ENCODE measurements around the gene ARL14EPL. TPM values are rescaled to one million over a fixed set of nuclear protein-coding genes. Genes with fewer than 3 reads are reported as not detected.

The ARL14EPL gene
- total RNA-seq = not detected
- long read RNA-seq = 0 reads

DNA sequence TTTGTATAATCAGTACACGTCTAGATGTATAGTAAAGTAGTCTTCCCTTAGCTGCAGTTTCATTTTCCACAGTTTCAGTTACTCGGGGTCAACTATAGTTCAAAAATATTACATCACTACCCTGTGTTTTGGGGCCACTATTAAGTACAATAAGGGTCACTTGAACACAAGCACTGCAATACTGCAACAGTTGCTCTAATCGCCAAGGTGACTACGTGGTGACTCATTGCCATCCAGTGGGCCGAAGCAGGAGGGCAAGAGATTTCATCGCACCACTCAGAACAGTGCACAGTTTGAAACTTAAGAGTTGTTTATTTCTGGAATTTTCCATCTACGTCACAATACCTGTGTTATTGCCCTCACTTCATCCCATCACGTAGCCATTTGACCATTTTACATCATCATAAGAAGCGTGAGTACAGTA lies at the start of gene ARL14EPL:
Gene ARL14EPL (plus strand): TSS at position 379 of the 424 bp plus-strand sequence. CDS start 18,994 bp downstream, outside the sequence.
- no peak for DNase-seq (ENCODE audit: low spot score)

DNA sequence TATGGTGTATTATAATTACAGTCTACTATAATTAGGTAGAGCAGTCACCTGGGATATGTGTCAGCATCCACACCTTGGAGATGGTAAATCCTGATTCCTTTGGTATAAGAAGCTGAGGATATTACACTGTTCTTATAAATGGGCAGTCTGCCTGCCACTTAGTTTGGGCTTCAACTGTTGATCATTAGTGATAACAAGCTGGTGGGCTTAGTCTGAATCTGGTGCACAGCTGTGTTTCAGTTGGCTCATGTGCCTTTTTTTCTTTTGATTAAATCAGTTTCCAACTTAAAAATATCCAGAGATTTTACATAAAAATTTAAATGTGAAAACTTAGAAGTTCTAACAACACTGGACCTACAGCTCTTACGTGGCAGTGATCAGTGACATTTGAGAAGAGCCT lies 48.8 kb upstream of the ARL14EPL start:
- DNase-seq (ENCODE audit: low spot score) = no peak

DNA sequence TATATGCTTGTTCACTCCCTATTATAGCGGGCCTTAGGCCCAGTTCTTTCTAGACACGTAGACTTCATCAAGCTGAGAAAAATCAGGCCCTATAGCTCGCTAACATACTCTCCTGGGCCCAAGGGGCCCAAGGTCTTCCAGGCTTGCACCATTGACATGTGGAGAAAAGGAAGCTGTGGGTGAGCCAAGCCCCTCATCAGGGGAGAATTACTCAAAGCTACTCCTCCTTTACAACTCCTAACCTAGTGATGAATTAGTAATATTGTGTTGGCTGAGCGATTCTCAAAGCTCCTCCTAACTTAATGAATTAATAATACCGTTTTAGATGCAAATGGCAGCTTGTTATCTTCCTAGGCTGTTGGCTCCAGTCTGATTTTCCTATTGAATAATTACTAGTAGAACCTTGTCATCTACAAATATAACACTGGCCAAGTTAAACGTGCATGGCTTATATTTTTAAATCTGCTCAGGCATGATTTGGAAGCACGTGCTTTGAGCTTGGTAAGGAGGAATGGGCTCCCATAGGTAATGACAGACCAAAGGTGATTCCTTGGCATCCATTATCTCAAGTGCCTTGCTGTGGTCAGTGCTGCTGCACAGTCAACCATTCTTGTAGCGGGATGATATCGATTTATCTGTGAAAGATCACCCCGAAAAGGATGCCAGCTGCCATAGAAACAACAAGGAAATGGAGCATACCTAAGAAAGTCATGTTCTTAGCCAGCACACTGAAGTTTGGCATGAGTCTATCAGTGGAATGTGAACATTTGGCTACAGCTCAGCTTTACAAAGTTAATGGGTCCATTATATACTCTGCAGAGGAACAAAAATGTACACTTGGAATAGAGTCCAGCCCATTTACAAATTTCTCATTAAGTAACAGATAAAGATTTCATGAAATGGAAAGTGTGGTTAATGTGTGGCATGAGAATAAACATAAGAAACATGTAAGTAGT lies 46.2 kb upstream of the ARL14EPL start:
- no peak for DNase-seq (ENCODE audit: low spot score)

DNA sequence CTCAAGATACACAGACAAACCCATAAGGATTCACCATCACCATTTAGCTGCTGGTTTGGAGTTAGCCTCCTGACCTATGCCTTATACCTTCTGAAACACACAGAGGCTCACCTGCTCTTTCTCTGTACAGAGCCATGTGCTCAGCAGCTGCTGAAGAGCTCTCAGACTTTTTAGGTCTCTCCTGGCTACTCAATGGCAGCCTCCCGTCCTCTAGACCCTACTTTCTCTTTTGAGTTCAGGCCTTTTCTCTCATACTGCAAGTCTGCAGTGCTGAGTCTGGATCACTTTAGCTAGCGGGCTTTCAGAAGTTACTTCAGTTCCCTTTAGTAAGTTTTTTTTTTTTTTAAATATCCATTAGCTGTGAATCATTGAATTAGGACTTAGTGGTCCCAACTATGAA lies 44.3 kb upstream of the ARL14EPL start:
- no peak for DNase-seq (ENCODE audit: low spot score)

DNA sequence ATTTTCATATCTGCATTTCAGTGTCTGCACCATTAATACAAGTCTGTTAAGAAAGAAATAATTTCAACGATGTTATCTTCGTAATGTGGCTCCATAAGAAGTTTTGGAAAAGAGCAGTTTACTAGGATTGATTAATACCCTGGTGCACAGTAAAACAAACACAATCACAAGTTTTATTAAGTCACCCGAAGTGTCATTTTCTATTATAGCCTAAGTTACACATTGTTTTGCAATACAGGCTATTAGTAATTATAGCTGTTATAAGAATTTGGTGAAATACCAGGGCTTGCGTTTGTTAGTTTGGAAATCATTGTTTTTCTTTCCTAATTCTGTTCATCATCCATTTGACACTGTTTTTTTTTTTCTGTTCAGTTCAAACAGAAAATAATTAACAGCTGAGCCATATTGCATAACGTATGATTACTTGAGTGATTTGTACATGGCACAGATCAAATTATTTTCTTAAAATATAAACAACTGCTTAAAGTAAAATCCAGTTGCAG lies 39.4 kb upstream of the ARL14EPL start:
- no peak for DNase-seq (ENCODE audit: low spot score)

DNA sequence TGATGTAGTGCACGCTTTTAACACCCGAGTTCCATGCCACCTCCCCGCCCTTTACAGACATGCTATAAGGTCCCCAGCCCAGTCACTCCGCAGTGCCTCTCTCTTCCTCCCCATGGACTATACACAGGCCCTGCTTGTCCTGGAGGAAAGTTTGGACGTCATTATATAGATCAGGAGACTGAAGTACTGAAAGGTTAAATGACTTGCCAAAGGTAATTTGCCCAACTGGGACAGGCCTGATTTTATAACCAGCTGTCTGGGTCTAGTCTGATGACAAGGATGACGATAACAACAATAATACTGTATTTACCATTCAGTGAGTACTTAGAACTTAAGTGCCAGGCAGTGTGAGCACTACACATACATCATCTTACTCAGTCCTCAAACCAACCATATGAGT lies 36.9 kb upstream of the ARL14EPL start:
- no peak for DNase-seq (ENCODE audit: low spot score)

DNA sequence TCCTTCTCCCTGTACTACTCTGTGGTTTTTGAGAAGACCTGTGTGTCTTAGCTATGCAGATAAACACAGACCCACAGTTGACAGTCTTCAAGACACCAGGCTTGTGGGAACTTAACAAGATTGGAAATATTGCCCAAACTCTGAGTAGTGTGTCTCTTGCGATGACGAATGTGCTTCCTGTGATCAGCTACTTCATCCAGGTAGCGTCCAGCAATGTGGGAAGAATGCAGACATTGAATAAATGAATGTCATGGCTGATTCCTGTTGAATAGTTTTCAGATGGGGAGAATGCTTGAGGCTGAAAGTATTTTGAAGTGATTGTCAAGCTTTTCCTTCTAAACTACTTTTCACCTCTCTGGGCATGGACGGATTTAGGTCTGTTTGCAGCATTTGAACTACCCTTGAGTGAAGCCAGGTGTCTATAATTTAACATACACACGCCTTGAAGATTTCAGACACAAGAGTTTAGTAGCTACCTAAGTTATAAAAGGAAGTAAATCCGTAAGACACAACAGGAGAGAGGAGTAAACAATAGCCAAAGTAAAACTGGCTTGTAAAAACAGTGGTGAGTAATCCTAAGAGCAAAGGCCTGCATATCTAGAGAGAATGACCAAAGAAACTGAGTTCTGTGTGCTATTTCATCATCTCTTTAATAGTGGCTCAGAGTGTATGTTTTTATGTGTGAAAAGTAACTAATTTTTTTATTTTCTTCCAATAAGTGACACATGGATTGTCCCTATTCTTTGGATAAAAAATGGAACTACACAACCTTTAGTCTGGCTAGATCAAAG lies 30.0 kb upstream of the ARL14EPL start:
- no peak for DNase-seq (ENCODE audit: low spot score)

DNA sequence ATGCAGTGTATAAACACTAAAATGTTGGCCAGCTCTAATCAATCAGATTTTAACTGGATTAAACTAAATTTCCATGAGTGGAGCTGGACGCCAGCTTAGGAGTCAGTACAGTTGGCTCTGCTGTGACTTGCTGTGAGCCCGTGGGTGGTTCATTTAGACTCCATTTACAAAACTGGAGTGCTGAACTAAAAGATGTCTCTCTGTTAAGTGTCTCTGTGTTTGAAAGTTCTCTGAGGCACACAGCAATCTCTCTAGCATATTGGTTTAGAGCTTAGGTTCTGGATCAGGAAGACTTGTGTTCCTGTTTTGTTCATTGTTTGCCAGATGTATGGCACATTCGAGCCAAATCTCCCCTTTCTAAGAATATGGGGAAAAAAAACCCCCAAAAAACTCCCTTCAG lies 28.0 kb upstream of the ARL14EPL start:
- DNase-seq (ENCODE audit: low spot score) = no peak

DNA sequence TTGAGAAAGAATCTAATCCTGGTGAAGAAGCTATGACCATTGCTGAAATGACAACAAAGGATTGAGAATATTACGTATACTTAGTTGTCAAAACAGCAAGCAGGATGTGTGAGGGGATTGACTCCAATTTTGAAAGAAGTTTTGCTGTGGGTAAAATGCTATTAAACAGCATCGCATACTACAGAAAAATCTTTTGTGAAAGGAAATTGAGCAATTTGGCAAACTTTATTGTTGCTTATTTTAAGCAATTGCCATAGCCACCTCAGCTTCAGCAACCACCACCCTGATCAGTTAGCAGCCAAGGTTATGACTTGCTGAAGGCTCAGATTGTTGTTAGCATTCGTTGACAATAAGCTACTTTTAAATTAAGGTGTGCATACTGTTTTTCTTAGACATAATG lies 22.5 kb upstream of the ARL14EPL start:
- DNase-seq (ENCODE audit: low spot score) = no peak

DNA sequence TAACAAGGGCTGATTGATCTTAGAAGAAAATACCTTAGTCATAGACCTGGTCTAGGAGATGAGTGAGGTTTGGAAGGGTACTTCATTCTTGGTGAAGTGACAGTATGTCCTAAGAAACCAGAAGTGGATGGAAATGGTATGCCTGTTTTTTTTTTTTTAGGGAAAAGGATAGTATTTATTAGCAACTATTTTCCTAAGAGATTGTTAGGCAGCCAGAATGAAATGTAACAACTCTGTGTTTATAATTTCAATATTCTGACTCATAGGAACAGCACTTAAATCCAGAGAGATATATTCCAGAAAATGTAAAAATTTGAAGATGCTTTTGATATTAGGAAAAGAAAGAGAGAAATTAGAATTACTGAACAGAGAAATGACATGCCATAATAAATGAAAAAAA lies 21.2 kb upstream of the ARL14EPL start:
- DNase-seq (ENCODE audit: low spot score) = no peak

DNA sequence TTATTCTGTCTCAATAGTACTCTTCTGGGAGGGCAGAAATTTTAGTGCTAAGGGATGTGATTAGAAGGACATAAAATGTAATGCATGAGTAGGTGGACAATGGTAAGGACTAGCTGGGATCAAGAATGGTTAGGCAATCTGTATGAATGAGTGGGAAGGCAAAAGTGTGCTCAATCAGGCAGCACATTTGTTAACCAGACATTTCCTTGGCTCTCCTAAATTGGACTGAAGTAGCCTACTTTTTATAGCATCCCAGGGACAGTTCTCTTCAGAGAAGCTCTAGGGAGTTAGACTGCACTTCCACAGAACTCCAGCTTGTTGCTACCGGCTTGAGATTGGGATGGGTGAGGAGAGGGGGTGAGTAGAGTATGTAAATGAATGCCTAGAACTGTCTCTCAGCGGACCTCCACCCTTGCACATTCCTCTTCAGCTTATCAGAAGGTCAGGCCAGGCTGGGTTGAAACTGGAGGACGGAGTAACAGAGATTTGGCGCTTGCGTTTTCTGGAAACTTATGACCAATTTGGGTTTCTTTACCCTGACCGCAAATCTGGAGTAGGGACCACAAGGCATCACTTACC lies 19.0 kb upstream of the ARL14EPL start:
- DNase-seq (ENCODE audit: low spot score) = no peak

DNA sequence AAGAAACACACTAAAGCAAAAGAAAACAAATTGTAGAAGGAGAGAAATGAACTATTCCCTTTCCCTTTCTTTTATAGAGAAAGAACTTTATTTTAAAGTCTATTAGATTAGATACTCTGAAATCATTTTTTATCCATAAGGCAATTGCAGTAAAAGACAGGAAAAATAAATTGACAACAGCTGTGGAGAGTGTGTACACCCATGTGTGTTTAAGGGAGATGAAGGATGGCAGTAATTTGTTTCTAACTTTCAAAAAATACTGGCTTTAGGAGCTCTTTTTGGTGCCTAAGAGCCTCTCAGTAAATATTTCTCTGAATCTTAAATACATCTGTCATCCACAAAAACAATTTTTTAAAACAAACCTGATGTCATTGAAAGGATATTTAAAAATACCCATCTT lies 18.3 kb upstream of the ARL14EPL start:
- DNase-seq (ENCODE audit: low spot score) = no peak

DNA sequence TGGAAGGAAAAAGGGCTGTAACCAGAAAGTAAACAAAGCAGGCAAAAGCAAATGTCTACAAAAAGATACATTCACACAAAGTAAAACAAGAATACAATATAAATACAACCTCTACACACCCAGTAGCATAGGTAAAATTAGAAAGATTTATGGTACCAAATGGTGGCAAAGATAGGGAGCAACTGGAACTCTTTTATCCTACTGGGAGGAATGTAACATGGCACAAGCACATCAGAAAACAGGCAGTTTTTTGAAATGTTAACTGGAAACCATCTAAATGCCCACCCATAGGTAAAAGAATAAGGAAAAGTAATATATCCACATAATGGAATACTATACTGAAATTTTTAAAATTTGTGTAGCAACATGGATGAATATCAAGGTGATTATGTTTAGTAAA lies 8.7 kb upstream of the ARL14EPL start:
- DNase-seq (ENCODE audit: low spot score) = no peak

DNA sequence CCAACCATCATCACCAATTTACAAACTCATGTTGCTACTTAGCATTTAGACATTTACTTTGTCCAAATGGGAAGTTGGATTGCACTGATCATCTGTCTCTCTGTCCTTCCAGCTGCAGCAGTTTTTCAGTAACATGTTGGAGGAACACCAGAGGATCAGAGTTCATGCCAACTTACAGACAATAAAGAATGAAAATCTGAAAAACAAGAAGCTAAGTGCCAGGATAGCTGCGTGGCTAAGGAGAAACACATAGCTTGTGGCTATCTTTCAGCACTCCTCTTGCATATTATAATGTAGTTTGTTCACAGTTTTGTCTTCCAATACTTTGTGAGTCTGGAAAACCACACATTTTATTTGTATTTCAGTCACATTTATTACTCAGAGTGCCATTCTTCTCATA lies 6.4 kb upstream of the ARL14EPL start:
- DNase-seq (ENCODE audit: low spot score) = no peak

DNA sequence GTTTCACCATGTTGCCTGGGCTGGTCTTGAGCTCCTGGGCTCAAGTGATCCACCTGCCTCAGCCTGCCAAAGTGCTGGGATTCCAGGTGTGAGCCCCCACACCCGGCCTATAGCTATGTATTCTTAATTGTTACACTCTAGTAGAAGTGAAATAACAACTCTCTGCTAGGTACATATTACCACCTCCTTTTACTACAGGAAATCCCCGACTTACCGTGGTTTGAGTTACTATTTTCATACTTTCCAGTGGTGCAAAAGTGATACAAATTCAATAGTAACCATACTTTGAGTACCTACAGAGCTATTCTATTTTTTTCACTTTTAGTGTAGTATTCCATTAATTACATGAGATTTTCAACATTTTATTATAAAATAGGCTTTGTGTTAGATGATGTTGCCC lies 719 bp downstream of the ARL14EPL start:
- DNase-seq (ENCODE audit: low spot score) = no peak

DNA sequence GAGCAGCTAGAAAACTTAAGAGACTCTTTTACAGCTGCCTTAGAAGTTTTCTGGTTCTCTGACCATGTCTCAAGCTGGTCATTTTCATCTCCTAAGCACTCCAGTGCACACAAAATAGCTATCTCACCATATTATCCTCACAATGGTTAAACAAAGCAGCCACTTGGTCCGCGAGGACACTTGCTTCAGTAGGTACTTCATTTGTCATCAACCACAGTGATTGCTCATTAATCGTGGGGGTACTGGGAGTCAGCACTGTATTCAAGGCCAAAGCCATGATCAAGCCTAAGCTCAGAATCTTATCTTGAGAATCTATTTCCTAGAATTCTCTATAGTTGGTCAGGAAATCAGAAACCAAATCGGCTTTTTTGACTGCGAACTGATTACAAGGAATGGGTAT lies 2.9 kb downstream of the ARL14EPL start:
- DNase-seq (ENCODE audit: low spot score) = no peak

DNA sequence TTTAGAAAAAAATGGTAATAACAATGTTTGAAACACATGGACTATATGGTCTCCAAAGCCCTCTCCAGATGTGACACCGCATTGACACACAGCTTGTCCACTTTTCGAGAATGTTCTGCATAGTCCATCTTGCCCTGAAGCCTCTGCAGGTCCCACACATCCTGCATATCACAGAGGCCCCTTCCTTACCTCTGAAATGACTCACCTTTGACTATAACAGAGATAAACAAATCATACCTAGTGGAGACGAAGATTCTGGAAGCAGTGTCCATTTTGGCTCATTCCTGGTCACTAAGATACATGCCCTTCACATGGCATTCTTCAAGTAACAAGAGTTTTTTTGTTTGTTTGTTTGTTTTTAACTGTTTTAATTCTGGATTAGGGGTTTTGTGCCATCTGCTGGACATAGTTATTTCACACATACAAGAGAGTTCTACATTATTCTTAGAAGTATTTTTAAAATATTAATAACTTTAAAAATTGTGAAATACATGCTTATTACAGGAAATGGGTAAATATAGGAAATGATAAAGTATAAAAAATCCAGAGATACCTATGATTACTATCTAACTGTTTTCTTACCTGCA lies 5.1 kb downstream of the ARL14EPL start:
- DNase-seq (ENCODE audit: low spot score) = no peak

DNA sequence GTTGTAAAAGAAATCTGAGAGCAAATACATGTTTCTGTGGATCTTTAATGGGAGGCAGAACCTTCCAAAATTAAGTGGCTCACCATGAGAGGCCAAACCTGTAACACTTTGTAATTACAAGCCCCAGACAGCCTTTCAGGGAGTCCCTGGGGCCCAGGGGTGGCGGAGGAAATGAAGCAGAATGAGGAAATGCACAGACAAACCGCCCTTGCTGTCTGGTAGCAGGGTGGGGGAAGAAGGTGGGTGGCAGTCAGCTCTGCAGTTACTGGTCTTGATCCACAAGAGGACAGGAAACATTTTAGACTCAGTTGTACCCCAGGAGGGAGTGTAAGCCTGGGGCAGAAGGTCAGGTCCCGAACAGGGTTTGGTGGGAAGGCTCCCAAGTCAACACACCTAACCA lies 6.5 kb downstream of the ARL14EPL start:
- no peak for DNase-seq (ENCODE audit: low spot score)

DNA sequence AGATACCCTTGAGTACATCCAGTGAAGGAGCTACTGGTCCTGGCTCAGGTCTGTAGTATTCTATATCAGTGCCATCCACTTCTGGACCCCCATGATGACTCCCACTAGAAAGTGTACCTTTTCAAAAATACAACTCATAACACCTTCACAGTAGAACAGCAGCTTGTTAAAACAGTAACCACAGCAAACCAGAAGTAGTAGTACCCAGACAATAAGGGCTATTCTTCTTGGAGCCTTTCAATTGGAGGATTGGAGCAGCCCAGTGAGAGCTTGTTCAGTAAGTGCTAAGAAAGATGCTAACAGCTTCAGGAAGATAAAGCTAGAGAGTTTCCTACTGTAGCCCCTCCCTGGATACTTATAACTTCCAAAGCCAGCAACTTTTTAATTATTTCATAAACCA lies 10.1 kb downstream of the ARL14EPL start:
- no peak for DNase-seq (ENCODE audit: low spot score)

DNA sequence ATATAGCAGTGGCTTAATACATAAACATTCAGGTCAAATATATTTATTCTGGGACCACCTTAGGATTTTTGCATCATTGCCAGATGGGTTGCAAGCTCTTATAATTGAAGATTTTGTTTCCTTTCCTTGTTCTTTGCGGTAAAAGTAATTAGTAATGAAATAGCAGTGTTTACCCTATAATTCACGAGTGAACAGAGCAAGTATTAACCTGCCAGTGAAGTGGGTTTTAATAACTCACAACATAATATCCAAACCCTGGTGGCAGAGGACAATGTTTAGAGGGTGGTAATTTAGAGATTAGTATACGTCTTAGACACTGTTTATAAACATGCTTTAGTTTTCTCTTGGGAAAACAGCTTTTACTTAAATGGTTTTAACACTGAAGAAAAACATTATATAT lies 11.8 kb downstream of the ARL14EPL start:
- no peak for DNase-seq (ENCODE audit: low spot score)

DNA sequence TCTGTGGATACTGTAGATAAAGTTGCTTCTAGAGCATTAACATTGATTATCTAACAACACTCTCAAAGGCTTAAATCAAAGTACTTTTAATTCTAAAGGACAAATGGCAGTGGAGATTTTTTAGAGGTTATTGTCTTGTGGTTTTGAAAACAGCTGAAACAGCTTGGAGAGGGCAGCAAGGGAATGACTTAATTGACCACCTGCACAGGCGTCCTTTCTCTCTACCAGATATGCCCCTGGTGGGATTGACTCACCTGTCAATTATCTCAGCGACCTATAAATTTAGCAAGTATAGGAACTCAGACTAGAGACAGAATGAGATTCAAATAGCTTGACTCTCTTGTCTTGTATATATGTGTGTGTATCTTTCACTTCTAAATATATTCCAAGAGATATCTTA lies 13.5 kb downstream of the ARL14EPL start:
- DNase-seq (ENCODE audit: low spot score) = no peak

Measured in mesenteric fat pad (tissue), 1 donor.